GM11168 (cell line): ENCODE data around the gene FAM229A.
"Not testable (repeated sequence)": the region's sequence is repeated elsewhere in the genome, so short reads cannot be mapped to it uniquely, and the experiment has no call there.

ENCODE experiments used
- in situ Hi-C: fragments of 300-500 bp; cut with MboI; formaldehyde crosslinking; loops from one replicate; pipeline ENCODE4 v1.12.0; 2022; ENCODE audit warnings: low sequenced_read_pairs; ENCODE audit not compliant: unreplicated experiment

Gene FAM229A

DNA sequence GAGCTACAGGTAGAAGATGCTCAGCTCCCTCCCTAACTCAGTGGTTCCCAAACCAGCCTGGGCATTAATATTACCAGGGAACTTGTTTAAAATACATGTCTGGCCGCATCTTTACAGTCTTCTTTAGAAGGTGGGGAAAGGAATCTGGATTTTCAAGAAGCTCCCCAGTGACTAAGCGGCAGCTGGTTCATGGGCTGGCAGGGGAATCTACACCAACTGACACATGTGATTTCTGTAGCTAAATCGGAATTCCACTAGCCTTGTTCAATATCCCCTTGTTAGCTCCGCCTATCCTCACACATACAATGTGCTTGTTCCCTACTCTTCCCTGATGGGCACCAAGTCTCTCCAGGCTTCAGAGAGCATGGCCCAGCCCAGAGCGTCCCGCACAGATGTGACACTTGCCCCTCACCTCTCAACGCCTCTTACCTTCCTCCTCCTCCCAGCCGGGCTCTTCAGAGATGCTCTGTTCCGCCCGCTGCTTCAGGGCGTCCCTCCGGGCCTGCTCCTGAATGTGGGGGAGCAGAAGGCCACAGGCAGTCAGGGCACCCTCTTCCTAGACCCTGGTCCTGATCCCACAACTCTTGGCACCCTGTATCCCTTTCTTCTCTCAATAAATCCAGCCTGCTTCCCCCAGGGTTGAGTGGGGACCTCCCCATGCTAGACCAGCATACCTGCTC lies 15.4 kb upstream of the FAM229A start:
- in situ Hi-C loops: no loop called here

DNA sequence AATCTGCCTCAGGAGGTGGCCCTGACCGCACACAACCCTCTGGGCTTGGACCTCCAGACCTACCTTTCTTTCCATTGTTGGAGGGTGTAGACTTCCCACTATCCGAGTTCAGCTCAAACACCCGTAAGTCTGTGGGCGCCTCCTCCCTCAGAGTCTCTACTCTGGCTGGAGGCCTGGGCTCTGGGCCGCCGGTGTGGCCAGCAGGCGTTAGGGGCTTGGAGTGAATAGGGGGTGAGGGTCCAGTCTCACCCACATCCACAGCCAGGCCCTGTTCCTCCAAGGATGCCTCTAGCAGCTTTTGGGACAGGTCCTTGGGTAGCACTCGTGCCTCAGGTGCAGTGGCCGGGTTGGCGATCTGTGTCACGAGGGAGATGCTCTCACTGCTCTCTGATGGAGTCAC lies 13.9 kb upstream of the FAM229A start:
- in situ Hi-C loops: no loop called here

DNA sequence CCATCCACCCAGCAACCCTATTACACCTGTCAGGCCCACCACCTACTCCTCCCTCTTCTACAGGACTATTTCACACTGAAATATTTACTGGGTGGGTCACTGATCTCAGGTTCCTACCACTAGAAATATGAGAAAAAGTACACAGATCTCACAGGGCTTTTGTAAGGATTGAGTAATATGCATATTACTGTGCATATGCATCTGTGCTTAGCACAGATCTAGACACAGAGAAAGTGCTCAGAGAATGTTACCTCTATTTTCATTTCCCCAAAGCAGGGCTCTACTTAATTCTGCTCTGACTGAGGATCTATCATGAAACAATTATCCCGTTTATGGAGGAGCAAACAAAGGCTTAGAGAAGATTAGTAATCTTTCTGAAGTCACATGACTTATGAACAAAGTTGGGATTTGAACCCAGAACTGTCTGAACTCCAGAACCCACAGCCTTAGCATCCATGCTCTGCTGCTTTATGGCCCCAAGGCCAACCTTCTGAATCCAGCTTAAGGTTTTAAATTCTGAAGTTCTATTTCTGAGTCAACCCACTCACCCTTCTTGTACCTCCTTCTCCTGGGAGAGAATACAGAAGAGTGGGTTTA lies 11.8 kb upstream of the FAM229A start:
- in situ Hi-C loops: no loop called here

- in situ Hi-C loops: no loop called here
Observed at GRCh38 chr1:32372149-32372756, 10.0 kb upstream of the FAM229A start.

GRCh38 chr1:32367912-32368635 lies 5.8 kb upstream of the FAM229A start:
- in situ Hi-C loops: no loop called here

DNA sequence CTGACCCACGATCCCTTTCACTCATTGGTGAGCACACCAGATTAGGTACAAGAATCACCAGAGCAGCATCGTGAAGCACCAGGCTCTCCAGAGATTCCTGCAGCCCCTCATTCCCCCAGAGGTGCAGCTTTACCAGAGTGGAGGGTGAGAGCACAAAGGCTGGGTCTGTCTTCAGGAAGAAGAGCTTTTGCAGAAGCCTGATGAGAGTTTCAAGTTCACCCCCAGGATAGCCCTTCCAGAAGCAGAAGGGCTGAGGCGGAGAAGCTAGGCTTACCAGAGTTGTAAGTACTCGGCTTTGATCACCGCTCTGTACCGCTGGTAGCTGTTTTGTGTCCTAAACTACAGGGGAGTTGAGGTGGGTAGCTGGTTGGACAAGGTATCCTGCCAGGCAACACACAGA lies 3.2 kb upstream of the FAM229A start:
- in situ Hi-C loops: no loop called here

DNA sequence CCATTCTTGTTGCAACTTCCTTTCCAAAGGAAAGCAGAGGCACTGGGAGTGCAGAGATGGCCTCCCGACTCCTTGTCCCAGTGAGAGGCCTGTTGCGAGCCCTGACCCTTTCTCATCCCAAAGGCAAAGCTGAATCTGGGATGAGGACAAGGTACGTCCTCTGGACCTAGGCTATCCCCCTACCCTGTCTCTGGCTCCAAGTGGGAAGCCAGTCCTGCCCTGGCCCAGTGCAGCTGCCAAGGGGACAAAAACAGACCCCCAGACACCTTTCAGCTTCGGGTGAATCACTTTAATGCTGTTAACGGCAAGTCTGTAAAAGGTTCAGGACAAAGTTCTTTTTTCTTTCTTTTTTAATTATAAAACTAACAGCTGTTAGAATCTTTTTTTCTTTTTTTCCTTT lies 2.6 kb upstream of the FAM229A start:
- in situ Hi-C loops: no loop called here

GRCh38 chr1:32363713-32364112 lies 1.4 kb upstream of the FAM229A start:
- in situ Hi-C loops: no loop called here

- in situ Hi-C loops: no loop called here
Observed at GRCh38 chr1:32361674-32362473, 411 bp downstream of the FAM229A start.

DNA sequence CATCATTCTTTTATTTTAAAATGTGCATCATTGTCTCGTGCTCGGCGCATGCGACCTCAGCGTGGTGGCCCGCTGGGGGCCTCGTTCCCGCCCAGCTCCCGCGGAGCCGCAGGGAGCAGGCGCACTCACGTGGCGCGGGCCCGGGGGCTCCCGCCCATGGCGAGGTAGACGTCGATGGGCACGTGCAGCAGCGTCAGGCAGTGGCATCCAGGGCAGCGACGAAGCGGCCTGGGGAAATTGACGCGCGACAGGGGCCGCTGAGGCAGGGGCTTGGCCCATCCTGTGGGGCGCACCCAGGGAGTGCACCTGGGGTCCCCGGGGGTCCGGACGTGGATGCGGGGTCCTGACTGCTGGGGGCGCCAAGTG lies 994 bp downstream of the FAM229A start:
- in situ Hi-C loops: no loop called here

DNA sequence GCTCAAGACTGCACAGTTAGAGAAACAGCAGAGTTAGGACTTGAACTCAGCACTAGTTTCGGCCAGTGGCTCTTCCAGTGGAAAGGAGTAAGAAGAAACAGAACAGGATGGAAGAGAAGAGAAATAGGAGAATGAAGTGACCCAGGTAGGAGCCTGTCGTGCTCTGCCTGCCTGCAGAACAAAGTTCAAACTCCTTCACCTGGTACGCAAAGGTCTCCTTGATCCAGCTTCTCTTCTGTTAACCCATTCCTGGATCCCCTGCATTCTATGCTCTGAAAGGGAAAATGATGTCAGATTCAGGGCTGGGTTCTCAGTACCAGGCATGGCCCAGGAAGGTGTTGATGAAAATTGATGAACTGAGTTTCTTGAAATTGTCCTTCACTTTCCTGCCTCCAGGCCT lies 3.9 kb downstream of the FAM229A start:
- in situ Hi-C loops: no loop called here

DNA sequence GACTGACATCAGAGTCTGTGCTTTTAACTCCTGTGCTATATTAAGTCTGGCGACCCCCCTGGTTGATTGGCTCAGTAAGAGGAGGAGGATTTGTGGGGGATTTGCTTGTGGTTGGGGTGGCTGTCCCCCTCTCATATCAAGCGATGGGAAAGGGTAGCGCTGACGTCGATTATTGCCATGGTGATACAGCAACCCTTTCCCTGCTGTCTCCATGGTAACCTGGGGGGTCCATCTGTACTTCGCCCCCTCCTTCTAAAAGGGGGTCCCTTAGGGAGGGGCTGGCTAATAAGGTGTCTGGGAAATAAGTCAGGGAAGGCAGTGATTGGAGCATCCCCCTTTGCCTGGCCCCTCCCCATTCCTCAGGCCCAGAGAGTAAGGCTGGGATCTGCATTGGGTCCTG lies 4.7 kb downstream of the FAM229A start:
- in situ Hi-C loops: no loop called here

DNA sequence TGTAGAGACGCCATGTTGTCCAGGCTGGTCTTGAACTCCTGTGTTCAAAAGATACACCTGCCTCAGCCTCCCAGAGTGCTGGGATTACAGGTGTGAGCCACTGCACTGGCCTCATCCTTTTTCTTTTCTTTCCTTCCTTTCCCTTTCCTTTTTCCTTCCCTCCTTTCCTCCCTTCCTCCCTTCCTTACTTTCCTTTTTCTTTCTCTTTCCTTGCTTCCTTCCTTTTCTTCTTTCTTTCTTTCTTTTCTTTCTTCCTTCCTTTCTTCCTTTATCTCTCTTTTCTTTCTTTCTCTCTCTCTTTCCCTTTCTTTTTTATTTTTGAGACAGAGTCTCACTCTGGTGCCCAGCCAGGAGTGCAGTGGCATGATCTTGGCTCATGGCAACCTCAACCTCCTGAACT lies 5.8 kb downstream of the FAM229A start:
- in situ Hi-C loops: no loop called here

DNA sequence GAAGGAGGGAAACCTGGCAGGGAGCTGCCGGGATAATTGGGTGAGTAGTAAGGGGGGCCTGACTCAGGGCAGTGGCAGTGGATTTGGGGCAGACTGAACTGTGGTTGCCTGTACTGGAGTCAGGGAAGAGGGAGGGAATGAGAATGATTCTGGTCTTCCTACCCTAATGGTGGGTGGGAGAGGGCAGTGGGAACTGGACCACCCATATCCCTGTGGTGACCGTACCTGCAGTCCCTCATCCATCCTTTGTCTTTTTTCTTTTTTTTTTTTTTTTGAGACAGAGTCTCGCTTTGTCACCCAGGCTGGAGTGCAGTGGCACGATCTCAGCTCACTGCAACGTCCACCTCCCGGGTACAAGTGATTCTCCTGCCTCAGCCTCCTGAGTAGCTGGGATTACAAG lies 6.5 kb downstream of the FAM229A start:
- in situ Hi-C loops: not testable (repeated sequence)

DNA sequence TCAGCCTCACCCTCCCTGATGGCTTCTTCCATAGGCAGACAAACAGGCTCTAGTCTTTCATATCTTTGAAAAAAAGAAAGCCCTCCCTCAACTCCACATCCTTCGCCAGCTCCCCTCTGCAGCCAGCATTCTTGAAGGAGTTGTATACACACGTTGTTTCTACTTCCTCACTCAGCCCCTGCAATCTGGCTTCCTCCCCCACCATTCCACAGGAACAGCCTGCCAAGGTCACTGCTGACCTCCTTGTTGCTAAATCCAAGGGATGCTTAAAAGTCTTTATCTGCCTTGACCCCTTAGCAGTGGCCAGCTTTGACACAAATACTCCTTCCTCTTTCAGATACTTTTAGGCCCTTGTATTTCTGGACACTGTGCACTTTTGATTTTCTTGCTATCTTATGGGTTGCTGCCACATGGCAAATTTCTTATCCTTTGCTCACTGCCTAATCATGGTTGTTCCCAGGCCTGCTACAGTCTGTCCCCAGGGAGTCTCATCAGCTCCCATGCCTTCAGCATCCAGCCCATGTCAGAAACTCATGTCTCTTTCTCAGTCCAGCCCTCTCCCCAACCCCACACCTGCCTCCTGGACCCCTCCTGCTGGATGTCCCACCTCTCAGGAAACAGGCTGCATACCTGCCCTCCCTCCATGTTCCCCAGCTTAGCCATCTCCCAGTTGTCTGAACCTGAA lies 8.3 kb downstream of the FAM229A start:
- in situ Hi-C loops: no loop called here

- in situ Hi-C loops: no loop called here
Observed at GRCh38 chr1:32353431-32353830, 8.9 kb downstream of the FAM229A start.

DNA sequence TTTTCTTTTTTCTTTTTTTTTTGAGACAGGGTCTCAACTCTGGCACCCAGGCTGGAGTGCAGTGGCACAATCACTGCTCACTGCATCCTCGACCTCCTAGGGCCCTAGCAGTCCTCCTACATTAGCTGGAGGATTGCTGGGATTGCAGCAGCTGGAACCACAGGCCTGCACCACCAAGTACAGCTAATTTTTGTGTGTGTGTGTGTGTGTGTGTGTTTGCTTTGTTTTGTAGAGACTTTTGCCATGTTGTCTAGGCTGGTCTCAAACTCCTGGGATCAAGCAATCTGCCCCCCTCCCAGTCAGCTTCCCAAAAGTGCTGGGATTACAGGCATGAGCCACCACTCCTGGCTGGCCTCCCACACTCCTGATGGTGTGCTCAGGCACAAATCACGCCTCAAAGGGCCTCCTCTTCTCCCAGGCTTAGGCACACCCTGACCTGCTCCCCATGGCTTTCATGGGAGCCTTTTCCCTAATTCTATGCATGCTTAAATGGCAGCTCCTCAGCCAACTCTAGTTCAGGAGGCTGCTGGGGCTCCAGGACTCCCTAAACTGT lies 9.4 kb downstream of the FAM229A start:
- in situ Hi-C loops: no loop called here

GRCh38 chr1:32352239-32352745 lies 10.0 kb downstream of the FAM229A start:
- in situ Hi-C loops: no loop called here

DNA sequence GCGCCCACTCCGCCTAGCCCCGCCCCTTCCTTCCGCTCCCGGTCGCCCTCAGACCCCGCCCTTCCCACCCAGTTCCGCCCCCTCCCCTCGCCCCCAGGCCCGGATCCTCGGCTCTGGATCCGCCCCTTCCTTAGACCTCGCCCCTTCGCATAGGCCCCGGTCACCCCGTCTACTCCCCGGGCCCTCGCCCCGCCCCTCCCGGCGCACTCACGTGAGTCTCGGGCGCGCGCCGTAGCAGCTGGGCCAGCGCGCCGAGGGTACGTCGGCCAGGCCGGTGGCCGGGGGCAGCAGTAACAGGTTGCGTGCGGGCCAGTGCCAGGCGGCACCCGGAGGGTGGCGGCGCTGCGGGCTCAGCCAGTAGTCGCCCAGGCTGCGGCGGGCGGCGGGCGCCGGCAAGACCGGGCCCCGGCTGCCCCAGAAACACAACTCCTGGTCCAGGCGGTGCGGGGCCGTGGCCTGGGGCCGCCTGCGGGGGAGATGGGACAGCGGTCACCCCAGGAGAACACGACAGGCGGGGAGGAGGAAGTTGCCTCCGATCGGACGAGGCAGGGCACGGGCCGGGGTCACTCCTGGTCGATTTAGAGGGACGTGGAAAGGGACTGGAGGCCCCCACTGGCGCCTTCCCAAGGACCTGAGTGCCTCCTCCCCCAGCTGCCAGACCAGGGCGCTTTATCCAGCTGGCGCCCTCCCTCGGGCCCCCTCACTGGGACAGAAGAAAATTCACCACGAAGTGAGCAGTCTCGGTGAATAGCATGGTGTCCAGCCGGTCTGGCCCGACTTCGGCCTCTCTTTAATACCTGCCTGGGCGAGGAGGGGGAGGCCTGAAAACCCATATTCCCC lies 10.7 kb downstream of the FAM229A start:
- in situ Hi-C loops: no loop called here
